ENCODE data around the gene ARHGEF4.

DNA sequence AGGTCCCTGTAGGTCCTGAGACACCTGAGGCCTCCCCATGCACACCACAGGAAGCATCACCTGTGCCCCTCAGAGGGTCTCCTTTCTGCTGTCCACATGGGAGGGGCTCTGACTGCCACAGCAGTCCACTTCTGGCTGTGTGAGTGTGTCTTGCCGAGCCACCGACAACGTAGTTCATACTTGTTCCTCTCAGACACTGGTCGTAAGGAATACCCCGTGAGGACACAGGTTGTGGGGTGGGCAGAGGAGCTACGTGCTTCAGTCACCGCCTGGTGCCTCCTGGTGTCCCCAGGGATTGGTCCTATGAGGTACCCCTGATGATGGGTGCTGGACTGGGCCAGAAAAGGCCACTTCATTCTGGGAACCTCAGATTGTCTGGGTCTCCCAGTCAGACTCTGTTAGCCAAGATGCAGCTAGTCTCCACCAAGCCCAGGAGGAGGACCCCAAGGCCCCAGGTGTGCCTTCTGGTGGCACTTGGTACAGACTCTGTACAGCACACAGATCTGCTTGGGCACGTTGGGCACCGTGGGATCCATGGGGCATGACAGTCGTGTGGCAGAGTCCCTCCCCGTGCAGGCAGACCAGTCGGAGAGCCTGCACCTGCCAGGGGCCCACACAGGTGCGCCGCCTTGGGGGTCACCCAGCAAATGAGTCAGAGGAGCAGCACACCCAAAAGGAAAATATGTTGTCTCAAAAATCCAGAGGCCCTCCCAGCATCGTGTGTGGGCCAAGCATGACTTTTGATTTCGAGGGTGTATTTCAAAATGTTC, 2.5 kb downstream of the ARHGEF4 start:
- TF ChIP-seq CTCF (conservative IDR thresholded peaks at IDR 0.05; ENCODE audit: low read depth in 2 of 2), result no peak
- TF ChIP-seq EZH2phosphoT487 (IDR thresholded peaks at IDR 0.05; ENCODE audit: unreplicated experiment), result no peak
- TF ChIP-seq POLR2AphosphoS5 (IDR thresholded peaks at IDR 0.05; ENCODE audit: low read depth), result no peak
- no peak for TF ChIP-seq EZH2 (IDR thresholded peaks at IDR 0.05; ENCODE audit: low read depth, unreplicated experiment)
- TF ChIP-seq JUNB (IDR thresholded peaks at IDR 0.05; ENCODE audit: unreplicated experiment), result no peak
- TF ChIP-seq ZNF114 (CRISPR knock-in tag; IDR thresholded peaks at IDR 0.05), result no peak
- TF ChIP-seq, protein P1, sequence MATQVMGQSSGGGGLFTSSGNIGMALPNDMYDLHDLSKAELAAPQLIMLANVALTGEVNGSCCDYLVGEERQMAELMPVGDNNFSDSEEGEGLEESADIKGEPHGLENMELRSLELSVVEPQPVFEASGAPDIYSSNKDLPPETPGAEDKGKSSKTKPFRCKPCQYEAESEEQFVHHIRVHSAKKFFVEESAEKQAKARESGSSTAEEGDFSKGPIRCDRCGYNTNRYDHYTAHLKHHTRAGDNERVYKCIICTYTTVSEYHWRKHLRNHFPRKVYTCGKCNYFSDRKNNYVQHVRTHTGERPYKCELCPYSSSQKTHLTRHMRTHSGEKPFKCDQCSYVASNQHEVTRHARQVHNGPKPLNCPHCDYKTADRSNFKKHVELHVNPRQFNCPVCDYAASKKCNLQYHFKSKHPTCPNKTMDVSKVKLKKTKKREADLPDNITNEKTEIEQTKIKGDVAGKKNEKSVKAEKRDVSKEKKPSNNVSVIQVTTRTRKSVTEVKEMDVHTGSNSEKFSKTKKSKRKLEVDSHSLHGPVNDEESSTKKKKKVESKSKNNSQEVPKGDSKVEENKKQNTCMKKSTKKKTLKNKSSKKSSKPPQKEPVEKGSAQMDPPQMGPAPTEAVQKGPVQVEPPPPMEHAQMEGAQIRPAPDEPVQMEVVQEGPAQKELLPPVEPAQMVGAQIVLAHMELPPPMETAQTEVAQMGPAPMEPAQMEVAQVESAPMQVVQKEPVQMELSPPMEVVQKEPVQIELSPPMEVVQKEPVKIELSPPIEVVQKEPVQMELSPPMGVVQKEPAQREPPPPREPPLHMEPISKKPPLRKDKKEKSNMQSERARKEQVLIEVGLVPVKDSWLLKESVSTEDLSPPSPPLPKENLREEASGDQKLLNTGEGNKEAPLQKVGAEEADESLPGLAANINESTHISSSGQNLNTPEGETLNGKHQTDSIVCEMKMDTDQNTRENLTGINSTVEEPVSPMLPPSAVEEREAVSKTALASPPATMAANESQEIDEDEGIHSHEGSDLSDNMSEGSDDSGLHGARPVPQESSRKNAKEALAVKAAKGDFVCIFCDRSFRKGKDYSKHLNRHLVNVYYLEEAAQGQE (IDR thresholded peaks at IDR 0.05; ENCODE audit: unreplicated experiment), result no peak
- TF ChIP-seq, protein P2, sequence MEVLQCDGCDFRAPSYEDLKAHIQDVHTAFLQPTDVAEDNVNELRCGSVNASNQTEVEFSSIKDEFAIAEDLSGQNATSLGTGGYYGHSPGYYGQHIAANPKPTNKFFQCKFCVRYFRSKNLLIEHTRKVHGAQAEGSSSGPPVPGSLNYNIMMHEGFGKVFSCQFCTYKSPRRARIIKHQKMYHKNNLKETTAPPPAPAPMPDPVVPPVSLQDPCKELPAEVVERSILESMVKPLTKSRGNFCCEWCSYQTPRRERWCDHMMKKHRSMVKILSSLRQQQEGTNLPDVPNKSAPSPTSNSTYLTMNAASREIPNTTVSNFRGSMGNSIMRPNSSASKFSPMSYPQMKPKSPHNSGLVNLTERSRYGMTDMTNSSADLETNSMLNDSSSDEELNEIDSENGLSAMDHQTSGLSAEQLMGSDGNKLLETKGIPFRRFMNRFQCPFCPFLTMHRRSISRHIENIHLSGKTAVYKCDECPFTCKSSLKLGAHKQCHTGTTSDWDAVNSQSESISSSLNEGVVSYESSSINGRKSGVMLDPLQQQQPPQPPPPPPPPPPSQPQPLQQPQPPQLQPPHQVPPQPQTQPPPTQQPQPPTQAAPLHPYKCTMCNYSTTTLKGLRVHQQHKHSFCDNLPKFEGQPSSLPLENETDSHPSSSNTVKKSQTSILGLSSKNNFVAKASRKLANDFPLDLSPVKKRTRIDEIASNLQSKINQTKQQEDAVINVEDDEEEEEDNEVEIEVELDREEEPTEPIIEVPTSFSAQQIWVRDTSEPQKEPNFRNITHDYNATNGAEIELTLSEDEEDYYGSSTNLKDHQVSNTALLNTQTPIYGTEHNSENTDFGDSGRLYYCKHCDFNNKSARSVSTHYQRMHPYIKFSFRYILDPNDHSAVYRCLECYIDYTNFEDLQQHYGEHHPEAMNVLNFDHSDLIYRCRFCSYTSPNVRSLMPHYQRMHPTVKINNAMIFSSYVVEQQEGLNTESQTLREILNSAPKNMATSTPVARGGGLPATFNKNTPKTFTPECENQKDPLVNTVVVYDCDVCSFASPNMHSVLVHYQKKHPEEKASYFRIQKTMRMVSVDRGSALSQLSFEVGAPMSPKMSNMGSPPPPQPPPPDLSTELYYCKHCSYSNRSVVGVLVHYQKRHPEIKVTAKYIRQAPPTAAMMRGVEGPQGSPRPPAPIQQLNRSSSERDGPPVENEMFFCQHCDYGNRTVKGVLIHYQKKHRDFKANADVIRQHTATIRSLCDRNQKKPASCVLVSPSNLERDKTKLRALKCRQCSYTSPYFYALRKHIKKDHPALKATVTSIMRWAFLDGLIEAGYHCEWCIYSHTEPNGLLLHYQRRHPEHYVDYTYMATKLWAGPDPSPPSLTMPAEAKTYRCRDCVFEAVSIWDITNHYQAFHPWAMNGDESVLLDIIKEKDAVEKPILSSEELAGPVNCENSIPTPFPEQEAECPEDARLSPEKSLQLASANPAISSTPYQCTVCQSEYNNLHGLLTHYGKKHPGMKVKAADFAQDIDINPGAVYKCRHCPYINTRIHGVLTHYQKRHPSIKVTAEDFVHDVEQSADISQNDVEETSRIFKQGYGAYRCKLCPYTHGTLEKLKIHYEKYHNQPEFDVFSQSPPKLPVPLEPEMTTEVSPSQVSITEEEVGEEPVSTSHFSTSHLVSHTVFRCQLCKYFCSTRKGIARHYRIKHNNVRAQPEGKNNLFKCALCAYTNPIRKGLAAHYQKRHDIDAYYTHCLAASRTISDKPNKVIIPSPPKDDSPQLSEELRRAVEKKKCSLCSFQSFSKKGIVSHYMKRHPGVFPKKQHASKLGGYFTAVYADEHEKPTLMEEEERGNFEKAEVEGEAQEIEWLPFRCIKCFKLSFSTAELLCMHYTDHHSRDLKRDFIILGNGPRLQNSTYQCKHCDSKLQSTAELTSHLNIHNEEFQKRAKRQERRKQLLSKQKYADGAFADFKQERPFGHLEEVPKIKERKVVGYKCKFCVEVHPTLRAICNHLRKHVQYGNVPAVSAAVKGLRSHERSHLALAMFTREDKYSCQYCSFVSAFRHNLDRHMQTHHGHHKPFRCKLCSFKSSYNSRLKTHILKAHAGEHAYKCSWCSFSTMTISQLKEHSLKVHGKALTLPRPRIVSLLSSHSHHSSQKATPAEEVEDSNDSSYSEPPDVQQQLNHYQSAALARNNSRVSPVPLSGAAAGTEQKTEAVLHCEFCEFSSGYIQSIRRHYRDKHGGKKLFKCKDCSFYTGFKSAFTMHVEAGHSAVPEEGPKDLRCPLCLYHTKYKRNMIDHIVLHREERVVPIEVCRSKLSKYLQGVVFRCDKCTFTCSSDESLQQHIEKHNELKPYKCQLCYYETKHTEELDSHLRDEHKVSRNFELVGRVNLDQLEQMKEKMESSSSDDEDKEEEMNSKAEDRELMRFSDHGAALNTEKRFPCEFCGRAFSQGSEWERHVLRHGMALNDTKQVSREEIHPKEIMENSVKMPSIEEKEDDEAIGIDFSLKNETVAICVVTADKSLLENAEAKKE (CRISPR knock-in tag; IDR thresholded peaks at IDR 0.05), result no peak
- TF ChIP-seq CREB1 (CRISPR knock-in tag; IDR thresholded peaks at IDR 0.05; ENCODE audit: low read depth), result no peak
- TF ChIP-seq STAT1 (IDR thresholded peaks at IDR 0.05; ENCODE audit: unreplicated experiment), result no peak
- no peak for TF ChIP-seq ETS1 (IDR thresholded peaks at IDR 0.05)
- no peak for TF ChIP-seq NANOG (IDR thresholded peaks at IDR 0.05; ENCODE audit: borderline replicate concordance)

Measured in GM23338 (cell line).